Stimulated activated CD4-positive, alpha-beta T cell treated with anti-CD3 and anti-CD28 coated beads, Interleukin-1b, Interleukin-23, amount 100 ng/mL, for 48 hours (primary cell): ENCODE measurements around the gene HOXC11.

ENCODE experiments used
- DNase-seq: peaks from one replicate; pipeline ENCODE4 v3.0.0-alpha.2; 2020

HOXC11 gene

DNA sequence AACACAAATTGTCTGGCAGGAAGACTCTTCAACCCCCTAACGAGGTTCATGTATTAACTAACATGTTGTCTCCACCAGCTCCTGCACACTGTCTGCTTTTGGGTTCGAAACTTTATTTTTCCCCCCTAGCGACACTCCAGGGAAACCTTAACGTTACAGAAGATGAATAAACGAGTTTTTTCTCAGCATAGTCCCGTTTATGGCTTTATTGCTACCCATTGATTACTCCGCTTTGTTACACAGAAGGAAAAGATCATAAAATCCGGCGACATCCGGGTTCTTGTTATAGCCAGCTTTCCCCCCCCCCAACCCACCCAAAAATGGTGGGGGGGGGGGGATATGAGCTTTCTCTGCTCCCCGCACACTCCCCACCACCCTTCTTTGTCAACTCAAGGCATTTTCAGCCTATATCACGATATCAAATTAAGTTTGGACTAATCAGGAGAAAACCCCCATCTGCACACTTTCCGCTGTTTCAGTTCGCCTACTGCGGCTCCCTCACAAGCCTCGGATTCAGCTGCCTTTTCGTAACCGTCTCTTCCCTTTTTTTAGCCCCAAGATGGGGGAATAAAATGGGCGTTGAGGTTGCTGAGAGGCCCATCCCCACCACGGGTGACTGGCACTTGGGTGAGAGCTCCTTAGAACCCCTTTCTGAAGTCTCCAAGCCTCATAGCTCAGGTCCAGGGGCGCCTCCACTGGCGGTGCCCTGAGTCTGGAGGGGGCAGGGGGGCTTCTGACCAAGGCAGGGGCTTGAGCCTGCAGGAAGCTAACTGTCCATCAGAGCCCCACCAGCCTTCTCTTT is 53.9 kb downstream of the HOXC11 start:
- no peak for DNase-seq
